ENCODE results near the gene PPM1F. TPM values are rescaled to one million over a fixed set of nuclear protein-coding genes. Genes with fewer than 3 reads are reported as not detected.
"Not testable (repeated sequence)": the region's sequence is repeated elsewhere in the genome, so short reads cannot be mapped to it uniquely, and the experiment has no call there.

The PPM1F gene
- total and polyA plus RNA-seq, 4 donors = 1.8 to 15.5 (median 8.9) TPM

DNA sequence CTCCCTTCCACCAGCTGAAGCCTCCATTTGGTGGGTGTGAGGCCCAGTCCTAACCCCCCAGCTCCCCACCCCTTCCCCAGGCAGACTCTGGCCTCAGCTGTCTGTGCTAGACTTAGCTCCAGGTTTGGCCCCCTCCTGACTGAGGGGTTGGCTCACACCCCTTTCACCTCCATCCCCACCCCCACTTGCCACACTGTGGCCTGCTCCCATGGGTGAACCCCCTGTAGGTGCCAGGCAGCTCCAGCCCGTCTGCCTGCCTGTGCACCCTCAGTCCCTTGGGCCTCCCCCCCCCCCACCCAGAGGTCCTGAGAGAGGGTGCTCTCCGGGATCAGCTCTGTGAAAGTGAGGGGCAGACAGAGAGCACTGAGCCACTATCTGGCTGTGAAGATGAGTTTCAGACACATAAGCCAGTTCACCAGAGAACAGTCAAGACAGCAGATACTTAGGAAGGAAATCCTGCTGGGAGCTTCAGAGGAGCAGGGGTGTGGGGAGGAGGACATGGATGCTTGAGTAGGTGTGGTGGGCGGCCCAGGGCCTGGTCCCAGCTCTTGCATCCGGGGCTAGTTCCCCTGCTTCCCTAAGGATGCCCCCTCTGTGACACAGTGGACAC lies 36.2 kb downstream of the PPM1F start (continued):
- TF ChIP-seq, protein P1, sequence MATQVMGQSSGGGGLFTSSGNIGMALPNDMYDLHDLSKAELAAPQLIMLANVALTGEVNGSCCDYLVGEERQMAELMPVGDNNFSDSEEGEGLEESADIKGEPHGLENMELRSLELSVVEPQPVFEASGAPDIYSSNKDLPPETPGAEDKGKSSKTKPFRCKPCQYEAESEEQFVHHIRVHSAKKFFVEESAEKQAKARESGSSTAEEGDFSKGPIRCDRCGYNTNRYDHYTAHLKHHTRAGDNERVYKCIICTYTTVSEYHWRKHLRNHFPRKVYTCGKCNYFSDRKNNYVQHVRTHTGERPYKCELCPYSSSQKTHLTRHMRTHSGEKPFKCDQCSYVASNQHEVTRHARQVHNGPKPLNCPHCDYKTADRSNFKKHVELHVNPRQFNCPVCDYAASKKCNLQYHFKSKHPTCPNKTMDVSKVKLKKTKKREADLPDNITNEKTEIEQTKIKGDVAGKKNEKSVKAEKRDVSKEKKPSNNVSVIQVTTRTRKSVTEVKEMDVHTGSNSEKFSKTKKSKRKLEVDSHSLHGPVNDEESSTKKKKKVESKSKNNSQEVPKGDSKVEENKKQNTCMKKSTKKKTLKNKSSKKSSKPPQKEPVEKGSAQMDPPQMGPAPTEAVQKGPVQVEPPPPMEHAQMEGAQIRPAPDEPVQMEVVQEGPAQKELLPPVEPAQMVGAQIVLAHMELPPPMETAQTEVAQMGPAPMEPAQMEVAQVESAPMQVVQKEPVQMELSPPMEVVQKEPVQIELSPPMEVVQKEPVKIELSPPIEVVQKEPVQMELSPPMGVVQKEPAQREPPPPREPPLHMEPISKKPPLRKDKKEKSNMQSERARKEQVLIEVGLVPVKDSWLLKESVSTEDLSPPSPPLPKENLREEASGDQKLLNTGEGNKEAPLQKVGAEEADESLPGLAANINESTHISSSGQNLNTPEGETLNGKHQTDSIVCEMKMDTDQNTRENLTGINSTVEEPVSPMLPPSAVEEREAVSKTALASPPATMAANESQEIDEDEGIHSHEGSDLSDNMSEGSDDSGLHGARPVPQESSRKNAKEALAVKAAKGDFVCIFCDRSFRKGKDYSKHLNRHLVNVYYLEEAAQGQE (IDR thresholded peaks at IDR 0.05) = no peak
- TF ChIP-seq GABPA (IDR thresholded peaks at IDR 0.05 in 1 of 2, conservative IDR thresholded peaks at IDR 0.05 in 1 of 2) (no peak), FOXA1 (IDR thresholded peaks at IDR 0.05) (no peak), RAD21 (IDR thresholded peaks at IDR 0.05) (no peak)

DNA sequence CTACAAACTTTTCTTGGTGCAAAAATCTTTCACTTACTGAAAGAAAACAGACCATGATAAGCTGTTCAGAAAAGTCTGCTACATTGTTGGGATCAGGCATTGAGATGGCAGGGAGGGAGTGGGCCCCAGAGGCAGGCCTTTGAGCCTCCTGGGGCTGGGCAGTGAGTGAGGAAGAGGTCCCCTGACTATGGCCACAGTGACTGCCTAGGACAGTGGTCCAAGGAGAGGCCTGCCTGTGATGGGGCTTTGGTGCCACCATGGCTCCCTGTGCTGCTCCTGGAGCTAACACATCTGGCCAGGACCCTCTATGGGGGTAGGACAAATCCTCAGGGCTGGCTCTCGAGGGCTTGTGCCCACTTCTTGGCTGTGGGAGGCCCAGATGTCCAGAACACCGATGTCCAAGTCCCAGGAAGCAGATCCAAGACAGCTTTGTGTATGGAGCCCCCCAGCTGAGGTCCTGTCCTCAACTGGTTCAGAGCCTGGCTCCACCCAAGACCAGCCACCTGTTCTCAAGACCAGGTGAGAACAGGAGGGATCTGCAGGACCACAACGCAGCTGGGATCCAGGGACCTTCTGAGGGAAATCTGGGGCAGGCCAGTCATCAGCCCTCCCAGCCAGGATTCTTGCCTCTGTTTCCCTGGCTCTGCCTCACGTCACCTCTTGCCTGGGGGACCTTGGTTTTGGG lies 36.9 kb downstream of the PPM1F start:
- TF ChIP-seq FOXA1 (IDR thresholded peaks at IDR 0.05) (no peak), JUND (IDR thresholded peaks at IDR 0.05) (no peak), GABPA (IDR thresholded peaks at IDR 0.05 in 1 of 2, conservative IDR thresholded peaks at IDR 0.05 in 1 of 2) (no peak)
- H3K4me1 ChIP-seq (ENCODE audit: control insufficient read depth in 4 of 4, insufficient read depth in 4 of 4, low read length in 3 of 4) = no peaks in the 10 kb centered on the region
- no peak overlapping the region for H3K4me3 ChIP-seq (ENCODE audit: low read depth in 1 of 3, low read length in 3 of 3)
- H3K9me3 ChIP-seq (ENCODE audit: control insufficient read depth in 4 of 4, low read length in 3 of 4) = no peaks in the 10 kb centered on the region
- no peak overlapping the region for H3K9ac ChIP-seq (ENCODE audit: low read depth in 1 of 2, low read length in 2 of 2)
- H3K36me3 ChIP-seq (ENCODE audit: control insufficient read depth in 4 of 4, insufficient read depth in 3 of 4, low read depth in 1 of 4, low read length in 3 of 4) = no peaks in the 10 kb centered on the region
- no peak for DNase-seq (ENCODE audit: low spot score)
- WGBS = 90% methylated on average over 4 of the region's 4 CpGs
- no peak overlapping the region for H3K27ac ChIP-seq (ENCODE audit: low read depth in 1 of 2, low read length in 2 of 2)
- no peaks in the 10 kb centered on the region for H3K27me3 ChIP-seq (ENCODE audit: control insufficient read depth in 4 of 4, insufficient read depth in 4 of 4, low read length in 3 of 4)

DNA sequence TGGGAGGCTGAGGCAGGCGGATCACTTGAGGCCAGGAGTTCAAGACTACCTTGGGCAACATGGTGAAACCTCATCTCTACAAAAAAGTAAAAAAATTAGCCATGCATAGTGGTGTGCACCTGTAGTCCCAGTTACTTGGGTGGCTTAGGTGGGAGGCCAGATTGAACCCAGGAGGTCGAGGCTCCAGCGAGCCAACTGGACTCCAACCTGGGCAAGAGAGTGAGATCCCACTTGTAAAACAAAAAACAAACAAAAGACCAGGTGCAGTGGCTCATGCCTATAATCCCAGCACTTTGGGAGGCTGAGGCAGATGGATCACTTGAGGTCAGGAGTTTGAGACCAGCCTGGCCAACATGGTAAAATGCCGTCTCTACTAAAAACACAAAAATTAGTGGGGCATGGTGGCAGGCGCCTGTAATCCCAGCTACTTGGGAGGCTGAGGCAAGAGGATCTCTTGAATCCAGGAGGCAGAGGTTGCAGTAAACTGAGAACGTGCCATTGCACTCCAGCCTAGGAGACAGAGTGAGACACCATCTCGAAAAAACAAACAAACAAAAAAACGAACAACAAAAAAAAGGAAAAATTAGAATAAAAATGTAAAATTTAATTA lies 38.5 kb downstream of the PPM1F start:
- not testable (repeated sequence) for H3K4me3 ChIP-seq (ENCODE audit: low read depth in 1 of 3, low read length in 3 of 3); H3K9ac ChIP-seq (ENCODE audit: low read depth in 1 of 2, low read length in 2 of 2); H3K27ac ChIP-seq (ENCODE audit: low read depth in 1 of 2, low read length in 2 of 2); H3K9me3 ChIP-seq (ENCODE audit: control insufficient read depth in 4 of 4, low read length in 3 of 4); DNase-seq (ENCODE audit: low spot score); H3K27me3 ChIP-seq (ENCODE audit: control insufficient read depth in 4 of 4, insufficient read depth in 4 of 4, low read length in 3 of 4); H3K36me3 ChIP-seq (ENCODE audit: control insufficient read depth in 4 of 4, insufficient read depth in 3 of 4, low read depth in 1 of 4, low read length in 3 of 4); H3K4me1 ChIP-seq (ENCODE audit: control insufficient read depth in 4 of 4, insufficient read depth in 4 of 4, low read length in 3 of 4)
- 96% methylated on average over 8 of the region's 8 CpGs for WGBS

DNA sequence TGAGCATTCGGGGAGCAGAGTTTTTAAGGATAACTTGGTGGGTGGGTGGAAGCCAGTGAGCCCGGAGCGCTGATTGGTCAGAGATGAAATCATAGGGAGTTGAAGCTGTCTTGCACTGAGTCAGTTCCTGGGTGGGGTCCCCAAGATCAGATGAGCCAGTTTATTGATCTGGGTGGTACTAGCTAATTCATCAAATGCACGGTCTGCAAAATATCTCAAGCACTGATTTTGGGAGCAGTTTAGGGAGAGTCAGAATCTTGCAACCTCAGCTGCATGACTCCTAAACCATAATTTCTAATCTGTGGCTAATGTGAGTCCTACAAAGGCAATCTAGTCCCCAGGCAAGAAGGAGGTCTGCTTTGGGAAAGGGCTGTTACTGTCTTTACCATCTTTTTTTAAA lies 42.3 kb downstream of the PPM1F start:
- H3K27me3 ChIP-seq (ENCODE audit: control insufficient read depth in 4 of 4, insufficient read depth in 4 of 4, low read length in 3 of 4); H3K9me3 ChIP-seq (ENCODE audit: control insufficient read depth in 4 of 4, low read length in 3 of 4); H3K36me3 ChIP-seq (ENCODE audit: control insufficient read depth in 4 of 4, insufficient read depth in 3 of 4, low read depth in 1 of 4, low read length in 3 of 4); H3K4me3 ChIP-seq (ENCODE audit: low read depth in 1 of 3, low read length in 3 of 3); H3K4me1 ChIP-seq (ENCODE audit: control insufficient read depth in 4 of 4, insufficient read depth in 4 of 4, low read length in 3 of 4); DNase-seq (ENCODE audit: low spot score); H3K9ac ChIP-seq (ENCODE audit: low read depth in 1 of 2, low read length in 2 of 2); H3K27ac ChIP-seq (ENCODE audit: low read depth in 1 of 2, low read length in 2 of 2): not testable (repeated sequence)
- WGBS = 94% methylated on average over 4 of the region's 4 CpGs

All from liver (tissue), 9 donors.